Body of pancreas (tissue), 4 donors: Measurements from ENCODE around the gene PEMT. TPM values are rescaled to one million over a fixed set of nuclear protein-coding genes. Genes with fewer than 3 reads are reported as not detected.

Experiments
- ATAC-seq: fragments of 150-250 bp; one replicate; pipeline ENCODE4 v1.9.1; 2016
- DNase-seq, 4 donors: peaks; one replicate each; pipeline ENCODE4 v3.0.0-alpha.2; 2019
- H3K27ac ChIP-seq, 4 donors: fragments of 200-600 bp; sonication (generic); 1 replicate in 3 of 4; 2 replicates in 1 of 4; pipeline versions ENCODE4 v1.5.1 to v1.6.1; 2016 to 2019; ENCODE audit warnings: mild to moderate bottlenecking in 1 of 4, mixed read lengths in 1 of 4, moderate library complexity in 1 of 4
- H3K27me3 ChIP-seq, 2 donors: fragments of 200-600 bp; sonication (generic); one replicate each; pipeline ENCODE4 v1.6.0; 2016; ENCODE audit warnings: mild to moderate bottlenecking in 1 of 2
- H3K36me3 ChIP-seq, 2 donors: fragments of 200-600 bp; sonication (generic); replicated peaks in 1 of 2; 2 replicates each; pipeline ENCODE4 v1.5.1; 2016; ENCODE audit warnings: low read depth in 2 of 2; ENCODE audit not compliant: insufficient read depth in 1 of 2
- H3K4me1 ChIP-seq: fragments of 200-600 bp; sonication (generic); one replicate; pipeline ENCODE4 v1.6.0; 2016
- H3K4me3 ChIP-seq, 2 donors: fragments of 200-600 bp; sonication (generic); 1 replicate in 1 of 2; 2 replicates in 1 of 2; pipeline ENCODE4 v1.5.1; 2016 to 2019
- H3K9me3 ChIP-seq, 3 donors: fragments of 200-600 bp; sonication (generic); 1 replicate in 2 of 3; 2 replicates in 1 of 3; pipeline ENCODE4 v1.5.1; 2016
- CTCF ChIP-seq, 7 experiments: fragments of 450-650 bp in 4 of 7; fragments of 200-600 bp in 3 of 7; sonication (generic) in 3 of 7; IDR thresholded peaks; one replicate each; pipeline ENCODE4 v1.5.1; 2016 to 2019; ENCODE audit warnings: antibody characterized with exemption in 7 of 7
- POLR2A ChIP-seq, 3 donors: fragments of 450-650 bp; IDR thresholded peaks; one replicate each; pipeline ENCODE4 v1.6.1; 2016; ENCODE audit warnings: antibody characterized with exemption in 3 of 3, mild to moderate bottlenecking in 2 of 3
- WGBS, 2 donors: methylation state at CpG; one replicate each; pipeline ENCODE4 v1.1.5; 2017; 5-methylcytosine and 5-hydroxymethylcytosine counted together
- intact Hi-C: fragments of 100-400 bp; cut with DNase I; formaldehyde crosslinking; loops from one replicate; pipeline ENCODE4 v1.15.1; 2023
- total RNA-seq, 2 donors: library from RNA; depleted of rRNA; stranded (reverse); fragments of >200 nt; gene quantifications; one replicate each; pipeline ENCODE4 v1.1.0, GENCODE V29; 2016

PEMT gene
- total RNA-seq, 2 donors from 2014 or later = 23.4 to 27.8 TPM

GRCh38 chr17:17587614-17588337 lies 3.7 kb downstream of the PEMT start:
- intact Hi-C loops = no loop called here
- 73 to 80% methylated on average over 10 of the region's 10 CpGs for WGBS, 2 donors
- peaks cover 19% of the 10 kb centered on the region for H3K4me1 ChIP-seq
- H3K27me3 ChIP-seq = no peaks in the 10 kb centered on the region
- no peaks in the 10 kb centered on the region for H3K36me3 ChIP-seq
- no peaks in the 10 kb centered on the region for H3K9me3 ChIP-seq
- no peak overlapping the region for H3K4me3 ChIP-seq
- no peak overlapping the region for H3K27ac ChIP-seq
- TF ChIP-seq CTCF (IDR thresholded peaks at IDR 0.05) = no peak
- no peak for TF ChIP-seq POLR2A (IDR thresholded peaks at IDR 0.05)
- ATAC-seq (no peak), DNase-seq (no peak)

- H3K4me1 ChIP-seq = no peaks in the 10 kb centered on the region
- no peak overlapping the region for H3K4me3 ChIP-seq
- no peaks in the 10 kb centered on the region for H3K9me3 ChIP-seq
- H3K27ac ChIP-seq = no peak overlapping the region
- 66 to 80% methylated on average over 5 to 6 of the region's 6 CpGs for WGBS, 2 donors
- no peak for ATAC-seq
- DNase-seq = no peak
- no peaks in the 10 kb centered on the region for H3K36me3 ChIP-seq
- no peaks in the 10 kb centered on the region for H3K27me3 ChIP-seq
- TF ChIP-seq POLR2A (IDR thresholded peaks at IDR 0.05) (no peak), CTCF (IDR thresholded peaks at IDR 0.05) (no peak)
- intact Hi-C loops = no loop called here
Observed at GRCh38 chr17:17582372-17582771, 9.1 kb downstream of the PEMT start.

GRCh38 chr17:17581509-17581908 lies 10.0 kb downstream of the PEMT start:
- Histone ChIP-seq H3K4me3 (no peak overlapping the region), H3K9me3 (no peaks in the 10 kb centered on the region), H3K36me3 (no peaks in the 10 kb centered on the region), H3K27ac (no peak overlapping the region), H3K4me1 (no peaks in the 10 kb centered on the region), H3K27me3 (no peaks in the 10 kb centered on the region)
- DNase-seq (no peak), ATAC-seq (no peak)
- intact Hi-C loops = no loop called here
- TF ChIP-seq CTCF (IDR thresholded peaks at IDR 0.05) = no peak
- TF ChIP-seq POLR2A (IDR thresholded peaks at IDR 0.05) = no peak
- 75 to 80% methylated on average over 3 to 5 of the region's 6 CpGs for WGBS, 2 donors

GRCh38 chr17:17580662-17581470 lies 10.6 kb downstream of the PEMT start:
- Histone ChIP-seq H3K27ac (no peak overlapping the region), H3K4me3 (no peak overlapping the region), H3K27me3 (no peaks in the 10 kb centered on the region), H3K9me3 (no peaks in the 10 kb centered on the region), H3K36me3 (no peaks in the 10 kb centered on the region), H3K4me1 (no peaks in the 10 kb centered on the region)
- ATAC-seq = peak; percentile 43
- no peak for DNase-seq
- 84 to 90% methylated on average over 8 of the region's 8 CpGs for WGBS, 2 donors
- TF ChIP-seq CTCF (IDR thresholded peaks at IDR 0.05) (no peak), POLR2A (IDR thresholded peaks at IDR 0.05) (no peak)
- intact Hi-C loops = no loop called here
